SK-N-SH treated with all-trans-retinoic acid at 6 μM for 48 hours (cell line): Measurements from ENCODE around the gene ABCA1.

ENCODE experiments used
- BACH2 ChIP-seq: fragments of 250-450 bp; sonication (Bioruptor Pico); IDR thresholded peaks from 2 replicates; pipeline ENCODE4 v1.9.0; 2021; ENCODE audit warnings: mild to moderate bottlenecking, borderline replicate concordance
- GLIS3 ChIP-seq: fragments of 250-450 bp; sonication (Bioruptor Pico); IDR thresholded peaks from 2 replicates; pipeline ENCODE4 v1.5.0; 2020; ENCODE audit warnings: mild to moderate bottlenecking, moderate library complexity
- RARB ChIP-seq: fragments of 250-450 bp; sonication (Bioruptor Pico); IDR thresholded peaks from 2 replicates; pipeline ENCODE4 v1.8.0; 2021; ENCODE audit warnings: mild to moderate bottlenecking, moderate library complexity
- SNAI2 ChIP-seq: fragments of 250-450 bp; sonication (Bioruptor Pico); IDR thresholded peaks from 2 replicates; pipeline ENCODE4 v1.5.0; 2020; ENCODE audit warnings: mild to moderate bottlenecking, moderate library complexity
- TCF4 ChIP-seq: fragments of 250-450 bp; sonication (Bioruptor Pico); IDR thresholded peaks from 2 replicates; pipeline ENCODE4 v1.8.0; 2021; ENCODE audit warnings: mild to moderate bottlenecking, moderate library complexity, borderline replicate concordance
- TOX ChIP-seq: fragments of 250-450 bp; sonication (Bioruptor Pico); IDR thresholded peaks from 2 replicates; pipeline ENCODE4 v1.8.0; 2021; ENCODE audit warnings: mild to moderate bottlenecking, moderate library complexity, borderline replicate concordance
- ZNF70 ChIP-seq: fragments of 450-650 bp; formaldehyde crosslinking; IDR thresholded peaks from 2 replicates; pipeline ENCODE4 v1.5.0; 2020; ENCODE audit warnings: mild to moderate bottlenecking, moderate library complexity
- TF ChIP-seq, protein P1 (sequence below): fragments of 250-450 bp; sonication (Bioruptor Pico); IDR thresholded peaks from 2 replicates; pipeline ENCODE4 v1.8.0; 2020; ENCODE audit warnings: mild to moderate bottlenecking, moderate library complexity, borderline replicate concordance
- TF ChIP-seq, protein P2 (sequence below): fragments of 250-450 bp; sonication (Bioruptor Pico); IDR thresholded peaks from 2 replicates; pipeline ENCODE4 v1.5.0; 2020; ENCODE audit warnings: mild to moderate bottlenecking, moderate library complexity

DNA sequence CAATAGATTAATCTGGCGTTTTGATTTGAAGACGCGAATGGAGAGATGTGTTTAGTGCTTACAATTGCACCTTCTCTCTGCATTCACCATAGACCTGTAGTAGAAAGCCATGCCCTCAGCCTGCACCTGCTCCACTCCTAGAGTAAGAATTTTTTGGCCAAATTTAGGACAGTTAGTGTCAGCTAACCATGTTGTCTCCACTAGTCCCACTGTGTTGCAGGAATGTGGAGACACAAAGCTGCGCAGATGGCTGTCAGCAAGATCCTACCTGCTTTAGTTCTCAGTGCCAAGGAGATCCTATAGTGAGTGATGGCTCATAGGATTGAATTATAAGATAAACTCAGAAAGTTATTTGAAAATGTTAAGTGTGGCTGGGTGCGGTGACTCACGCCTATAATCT is 35.1 kb upstream of the ABCA1 start:
- no peak for TF ChIP-seq RARB (CRISPR knock-in tag)
- TF ChIP-seq TCF4 (CRISPR knock-in tag), result no peak
- TF ChIP-seq, protein P1, sequence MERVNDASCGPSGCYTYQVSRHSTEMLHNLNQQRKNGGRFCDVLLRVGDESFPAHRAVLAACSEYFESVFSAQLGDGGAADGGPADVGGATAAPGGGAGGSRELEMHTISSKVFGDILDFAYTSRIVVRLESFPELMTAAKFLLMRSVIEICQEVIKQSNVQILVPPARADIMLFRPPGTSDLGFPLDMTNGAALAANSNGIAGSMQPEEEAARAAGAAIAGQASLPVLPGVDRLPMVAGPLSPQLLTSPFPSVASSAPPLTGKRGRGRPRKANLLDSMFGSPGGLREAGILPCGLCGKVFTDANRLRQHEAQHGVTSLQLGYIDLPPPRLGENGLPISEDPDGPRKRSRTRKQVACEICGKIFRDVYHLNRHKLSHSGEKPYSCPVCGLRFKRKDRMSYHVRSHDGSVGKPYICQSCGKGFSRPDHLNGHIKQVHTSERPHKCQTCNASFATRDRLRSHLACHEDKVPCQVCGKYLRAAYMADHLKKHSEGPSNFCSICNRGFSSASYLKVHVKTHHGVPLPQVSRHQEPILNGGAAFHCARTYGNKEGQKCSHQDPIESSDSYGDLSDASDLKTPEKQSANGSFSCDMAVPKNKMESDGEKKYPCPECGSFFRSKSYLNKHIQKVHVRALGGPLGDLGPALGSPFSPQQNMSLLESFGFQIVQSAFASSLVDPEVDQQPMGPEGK, result no peak
- TF ChIP-seq TOX, result no peak
- no peak for TF ChIP-seq BACH2
- no peak for TF ChIP-seq SNAI2
- no peak for TF ChIP-seq ZNF70 (CRISPR knock-in tag)
- TF ChIP-seq GLIS3 (CRISPR knock-in tag), result no peak
- TF ChIP-seq, protein P2, sequence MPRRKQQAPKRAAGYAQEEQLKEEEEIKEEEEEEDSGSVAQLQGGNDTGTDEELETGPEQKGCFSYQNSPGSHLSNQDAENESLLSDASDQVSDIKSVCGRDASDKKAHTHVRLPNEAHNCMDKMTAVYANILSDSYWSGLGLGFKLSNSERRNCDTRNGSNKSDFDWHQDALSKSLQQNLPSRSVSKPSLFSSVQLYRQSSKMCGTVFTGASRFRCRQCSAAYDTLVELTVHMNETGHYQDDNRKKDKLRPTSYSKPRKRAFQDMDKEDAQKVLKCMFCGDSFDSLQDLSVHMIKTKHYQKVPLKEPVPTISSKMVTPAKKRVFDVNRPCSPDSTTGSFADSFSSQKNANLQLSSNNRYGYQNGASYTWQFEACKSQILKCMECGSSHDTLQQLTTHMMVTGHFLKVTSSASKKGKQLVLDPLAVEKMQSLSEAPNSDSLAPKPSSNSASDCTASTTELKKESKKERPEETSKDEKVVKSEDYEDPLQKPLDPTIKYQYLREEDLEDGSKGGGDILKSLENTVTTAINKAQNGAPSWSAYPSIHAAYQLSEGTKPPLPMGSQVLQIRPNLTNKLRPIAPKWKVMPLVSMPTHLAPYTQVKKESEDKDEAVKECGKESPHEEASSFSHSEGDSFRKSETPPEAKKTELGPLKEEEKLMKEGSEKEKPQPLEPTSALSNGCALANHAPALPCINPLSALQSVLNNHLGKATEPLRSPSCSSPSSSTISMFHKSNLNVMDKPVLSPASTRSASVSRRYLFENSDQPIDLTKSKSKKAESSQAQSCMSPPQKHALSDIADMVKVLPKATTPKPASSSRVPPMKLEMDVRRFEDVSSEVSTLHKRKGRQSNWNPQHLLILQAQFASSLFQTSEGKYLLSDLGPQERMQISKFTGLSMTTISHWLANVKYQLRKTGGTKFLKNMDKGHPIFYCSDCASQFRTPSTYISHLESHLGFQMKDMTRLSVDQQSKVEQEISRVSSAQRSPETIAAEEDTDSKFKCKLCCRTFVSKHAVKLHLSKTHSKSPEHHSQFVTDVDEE (CRISPR knock-in tag), result no peak
